ENCODE results near the gene RPS6KB2.
"Not testable (repeated sequence)": the region's sequence is repeated elsewhere in the genome, so short reads cannot be mapped to it uniquely, and the experiment has no call there.

The RPS6KB2 gene

DNA sequence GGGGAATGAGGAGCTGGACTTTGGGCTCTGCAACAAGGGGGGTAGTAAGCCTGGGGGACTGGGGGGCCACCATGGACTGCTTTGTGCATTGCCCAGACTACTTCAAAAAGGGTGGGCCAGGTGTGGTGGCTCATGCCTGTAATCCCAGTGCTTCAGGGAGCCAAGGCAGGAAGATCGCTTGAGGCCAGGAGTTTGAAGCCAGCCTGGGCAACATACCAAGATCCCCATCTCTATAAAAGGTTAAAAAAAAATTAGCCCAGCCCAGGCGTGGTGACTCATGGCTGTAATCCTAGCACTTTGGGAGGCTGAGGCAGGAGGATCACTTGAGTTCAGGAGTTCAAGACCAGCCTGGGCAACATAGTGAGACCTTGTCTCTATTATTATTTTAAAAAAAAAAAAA lies 37.2 kb downstream of the RPS6KB2 start:
- not testable (repeated sequence) for H3K36me3 ChIP-seq (ENCODE audit: control insufficient read depth in 5 of 5, insufficient read depth in 5 of 5, low read length in 5 of 5); H3K27me3 ChIP-seq (ENCODE audit: control insufficient read depth in 5 of 5, insufficient read depth in 4 of 5, low read length in 5 of 5); H3K9me3 ChIP-seq (ENCODE audit: control insufficient read depth in 5 of 5, low read length in 5 of 5)
- H3K4me1 ChIP-seq (ENCODE audit: control insufficient read depth in 5 of 5, insufficient read depth in 5 of 5, low read length in 5 of 5) = peaks cover 5 to 47% (median 38%) of the 10 kb centered on the region in 5 donors
- peak overlapping the region in 1 of 5 donors; percentile 59 for H3K9ac ChIP-seq (ENCODE audit: low read length in 5 of 5)
- peak overlapping the region; percentile 83 for H3K27ac ChIP-seq (ENCODE audit: low read depth, low read length)
- H3K4me3 ChIP-seq (ENCODE audit: low read depth in 1 of 5, low read length in 5 of 5) = peak overlapping the region in 1 of 5 donors; percentile 71

- no peaks in the 10 kb centered on the region for H3K9me3 ChIP-seq (ENCODE audit: control insufficient read depth in 5 of 5, low read length in 5 of 5)
- no peak overlapping the region for H3K27ac ChIP-seq (ENCODE audit: low read depth, low read length)
- H3K27me3 ChIP-seq (ENCODE audit: control insufficient read depth in 5 of 5, insufficient read depth in 4 of 5, low read length in 5 of 5) = no peaks in the 10 kb centered on the region
- peaks cover 5 to 47% (median 38%) of the 10 kb centered on the region in 5 donors for H3K4me1 ChIP-seq (ENCODE audit: control insufficient read depth in 5 of 5, insufficient read depth in 5 of 5, low read length in 5 of 5)
- H3K4me3 ChIP-seq (ENCODE audit: low read depth in 1 of 5, low read length in 5 of 5) = no peak overlapping the region
- H3K9ac ChIP-seq (ENCODE audit: low read length in 5 of 5) = no peak overlapping the region
- no peaks in the 10 kb centered on the region for H3K36me3 ChIP-seq (ENCODE audit: control insufficient read depth in 5 of 5, insufficient read depth in 5 of 5, low read length in 5 of 5)
These were observed 38.1 kb downstream of the RPS6KB2 start for GRCh38 chr11:67466367-67466766.

DNA sequence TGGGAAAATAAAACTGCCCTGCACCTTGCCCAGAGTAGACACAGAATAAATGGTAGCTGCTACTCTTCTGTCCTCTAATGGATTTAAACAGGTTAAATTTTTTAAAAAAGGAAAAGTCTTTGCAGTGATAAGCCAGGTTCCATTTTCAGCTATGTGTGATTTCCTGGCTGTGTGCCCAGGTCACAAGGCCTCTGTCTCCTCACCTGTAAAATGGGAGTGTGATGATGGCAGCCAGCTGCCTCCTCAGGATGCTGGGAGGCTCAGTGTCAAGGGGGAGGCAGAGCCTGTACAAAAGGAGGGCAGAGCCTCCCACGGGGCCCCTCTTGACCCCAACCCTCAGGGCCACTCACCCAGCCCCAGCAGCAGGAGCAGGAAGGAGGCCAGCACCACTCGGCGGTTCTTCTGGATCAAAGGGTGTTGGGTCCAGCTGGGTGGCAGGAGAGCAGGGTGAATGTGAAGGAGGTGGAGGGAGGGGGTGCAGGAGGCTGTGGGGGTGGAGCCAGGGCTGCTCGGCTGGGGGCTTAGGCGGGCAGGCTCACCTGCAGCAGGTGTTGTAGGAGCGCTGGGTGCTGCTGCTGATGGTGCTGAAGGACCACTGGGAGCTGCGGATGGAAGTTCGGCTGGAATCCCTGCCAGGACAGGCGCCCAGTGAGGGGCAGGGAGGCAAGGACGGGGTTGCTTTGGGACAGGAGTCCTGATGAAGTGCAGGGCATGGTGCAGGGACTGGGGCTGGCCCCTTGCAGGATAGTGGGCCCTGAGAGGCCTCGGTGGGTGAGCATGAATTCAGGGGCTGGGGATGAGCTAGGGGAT lies 38.9 kb downstream of the RPS6KB2 start:
- H3K4me3 ChIP-seq (ENCODE audit: low read depth in 1 of 5, low read length in 5 of 5) = no peak overlapping the region
- no peaks in the 10 kb centered on the region for H3K27me3 ChIP-seq (ENCODE audit: control insufficient read depth in 5 of 5, insufficient read depth in 4 of 5, low read length in 5 of 5)
- peaks cover 5 to 47% (median 38%) of the 10 kb centered on the region in 5 donors for H3K4me1 ChIP-seq (ENCODE audit: control insufficient read depth in 5 of 5, insufficient read depth in 5 of 5, low read length in 5 of 5)
- no peaks in the 10 kb centered on the region for H3K36me3 ChIP-seq (ENCODE audit: control insufficient read depth in 5 of 5, insufficient read depth in 5 of 5, low read length in 5 of 5)
- no peak overlapping the region for H3K27ac ChIP-seq (ENCODE audit: low read depth, low read length)
- peak overlapping the region in 1 of 5 donors; percentile 84 for H3K9ac ChIP-seq (ENCODE audit: low read length in 5 of 5)
- no peaks in the 10 kb centered on the region for H3K9me3 ChIP-seq (ENCODE audit: control insufficient read depth in 5 of 5, low read length in 5 of 5)

DNA sequence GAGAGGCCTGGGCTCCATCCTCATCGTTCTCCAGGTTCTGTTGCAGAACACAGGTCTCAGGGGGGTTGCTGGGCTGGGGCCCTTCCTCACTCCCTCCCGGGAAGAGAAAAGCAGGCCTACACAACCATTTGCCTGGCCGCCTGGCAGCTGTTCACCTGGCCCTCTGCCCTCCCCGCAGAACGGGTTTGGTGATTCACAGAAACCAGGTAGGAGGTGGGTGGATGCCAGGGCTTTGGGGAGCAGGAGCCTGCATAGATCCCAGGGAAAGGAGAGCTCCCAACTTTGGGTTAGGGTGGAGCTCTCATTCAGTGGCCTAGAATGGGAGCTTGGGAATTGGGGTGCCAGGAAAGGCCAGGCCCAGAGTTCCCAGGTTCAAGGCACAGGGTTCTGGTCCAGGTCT lies 39.8 kb downstream of the RPS6KB2 start:
- Histone ChIP-seq H3K4me3 (ENCODE audit: low read depth in 1 of 5, low read length in 5 of 5) (peak overlapping the region; percentile 72 to 87 (median 78)), H3K36me3 (ENCODE audit: control insufficient read depth in 5 of 5, insufficient read depth in 5 of 5, low read length in 5 of 5) (no peaks in the 10 kb centered on the region), H3K9ac (ENCODE audit: low read length in 5 of 5) (peak overlapping the region in 4 of 5 donors; percentile 78 to 87 (median 86)), H3K9me3 (ENCODE audit: control insufficient read depth in 5 of 5, low read length in 5 of 5) (no peaks in the 10 kb centered on the region), H3K4me1 (ENCODE audit: control insufficient read depth in 5 of 5, insufficient read depth in 5 of 5, low read length in 5 of 5) (peaks cover 5 to 47% (median 38%) of the 10 kb centered on the region in 5 donors), H3K27ac (ENCODE audit: low read depth, low read length) (peak overlapping the region; percentile 79), H3K27me3 (ENCODE audit: control insufficient read depth in 5 of 5, insufficient read depth in 4 of 5, low read length in 5 of 5) (no peaks in the 10 kb centered on the region)

DNA sequence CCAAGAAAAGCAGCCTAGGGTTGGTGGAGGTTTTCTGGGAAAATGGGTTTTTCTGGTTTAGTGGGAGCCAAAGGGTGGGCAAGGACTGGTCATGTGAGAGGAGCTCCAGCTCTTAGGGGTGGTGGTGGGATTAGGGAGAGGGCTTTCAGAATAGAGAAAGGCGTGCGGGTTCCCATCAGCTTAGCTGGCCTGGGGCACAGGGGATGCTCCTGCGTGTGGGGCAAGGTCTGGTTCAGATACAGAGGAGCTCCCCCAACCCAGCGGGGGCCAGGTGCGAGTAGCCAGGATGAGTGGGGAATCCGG lies 40.1 kb downstream of the RPS6KB2 start:
- no peaks in the 10 kb centered on the region for H3K27me3 ChIP-seq (ENCODE audit: control insufficient read depth in 5 of 5, insufficient read depth in 4 of 5, low read length in 5 of 5)
- no peaks in the 10 kb centered on the region for H3K36me3 ChIP-seq (ENCODE audit: control insufficient read depth in 5 of 5, insufficient read depth in 5 of 5, low read length in 5 of 5)
- H3K4me1 ChIP-seq (ENCODE audit: control insufficient read depth in 5 of 5, insufficient read depth in 5 of 5, low read length in 5 of 5) = peaks cover 5 to 47% (median 38%) of the 10 kb centered on the region in 5 donors
- peak overlapping the region in 4 of 5 donors; percentile 78 to 87 (median 86) for H3K9ac ChIP-seq (ENCODE audit: low read length in 5 of 5)
- peak overlapping the region; percentile 79 for H3K27ac ChIP-seq (ENCODE audit: low read depth, low read length)
- H3K9me3 ChIP-seq (ENCODE audit: control insufficient read depth in 5 of 5, low read length in 5 of 5) = no peaks in the 10 kb centered on the region
- H3K4me3 ChIP-seq (ENCODE audit: low read depth in 1 of 5, low read length in 5 of 5) = peak overlapping the region; percentile 72 to 87 (median 78)

DNA sequence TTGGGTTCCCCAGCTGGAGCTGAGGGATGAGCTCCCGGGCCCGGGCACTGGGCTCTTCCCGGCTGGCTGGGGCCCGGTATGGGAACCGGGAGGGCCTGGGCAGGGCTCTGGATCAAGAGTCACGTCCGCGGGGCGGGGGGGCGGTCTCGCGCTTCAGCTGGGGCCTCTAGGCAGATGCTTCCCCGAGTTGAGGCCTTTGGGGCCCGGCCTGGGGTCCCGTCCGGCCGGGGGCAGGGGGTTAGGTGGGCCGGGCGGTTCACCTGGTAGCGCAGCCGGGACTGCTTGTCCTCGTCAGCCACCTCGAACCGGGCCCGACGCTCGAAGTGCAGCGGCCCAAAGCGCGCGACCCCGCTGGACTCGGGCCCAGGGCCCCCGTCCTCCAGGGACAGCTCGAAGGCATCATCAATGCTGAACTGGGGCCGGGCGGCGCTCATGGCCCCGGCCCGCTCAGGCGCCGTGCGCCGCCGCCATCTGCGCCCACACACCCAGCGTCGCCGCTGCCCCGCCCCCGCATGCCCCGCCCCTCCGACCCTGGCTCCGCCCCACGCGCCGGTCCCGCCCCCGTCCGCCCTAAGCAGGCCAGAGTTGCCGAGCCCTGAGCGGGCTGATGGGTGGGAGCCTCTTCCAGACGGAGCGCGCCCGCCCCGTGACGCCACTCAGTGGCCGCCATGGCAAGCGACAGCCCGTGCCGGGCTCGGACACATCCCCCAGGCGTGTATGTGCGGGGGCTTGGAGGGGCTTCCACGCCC lies 40.6 kb downstream of the RPS6KB2 start, which contains the start of gene TMEM134:
TMEM134 (minus strand) TSS at position 493 of the 749 bp plus-strand sequence; CDS start at position 434, 59 bp downstream.
- H3K9me3 ChIP-seq (ENCODE audit: control insufficient read depth in 5 of 5, low read length in 5 of 5) = no peaks in the 10 kb centered on the region
- H3K4me3 ChIP-seq (ENCODE audit: low read depth in 1 of 5, low read length in 5 of 5) = peak within 1 kb of the TSS; percentile 78 to 88 (median 86)
- H3K9ac ChIP-seq (ENCODE audit: low read length in 5 of 5) = peak within 1 kb of the TSS in 4 of 5 donors; percentile 84 to 92 (median 86)
- H3K27ac ChIP-seq (ENCODE audit: low read depth, low read length) = peak within 1 kb of the TSS; percentile 79
- H3K27me3 ChIP-seq (ENCODE audit: control insufficient read depth in 5 of 5, insufficient read depth in 4 of 5, low read length in 5 of 5) = no peaks in the 10 kb centered on the region
- peaks cover 5 to 42% (median 35%) of the 10 kb centered on the region in 5 donors for H3K4me1 ChIP-seq (ENCODE audit: control insufficient read depth in 5 of 5, insufficient read depth in 5 of 5, low read length in 5 of 5)
- H3K36me3 ChIP-seq (ENCODE audit: control insufficient read depth in 5 of 5, insufficient read depth in 5 of 5, low read length in 5 of 5) = no peaks in the 10 kb centered on the region

GRCh38 chr11:67469508-67469811 lies 41.2 kb downstream of the RPS6KB2 start:
- Histone ChIP-seq H3K36me3 (ENCODE audit: control insufficient read depth in 5 of 5, insufficient read depth in 5 of 5, low read length in 5 of 5) (no peaks in the 10 kb centered on the region), H3K4me3 (ENCODE audit: low read depth in 1 of 5, low read length in 5 of 5) (peak overlapping the region; percentile 78 to 88 (median 86)), H3K9ac (ENCODE audit: low read length in 5 of 5) (peak overlapping the region in 4 of 5 donors; percentile 57 to 92 (median 86)), H3K27me3 (ENCODE audit: control insufficient read depth in 5 of 5, insufficient read depth in 4 of 5, low read length in 5 of 5) (no peaks in the 10 kb centered on the region), H3K27ac (ENCODE audit: low read depth, low read length) (peak overlapping the region; percentile 79), H3K4me1 (ENCODE audit: control insufficient read depth in 5 of 5, insufficient read depth in 5 of 5, low read length in 5 of 5) (peaks cover 5 to 37% (median 30%) of the 10 kb centered on the region in 5 donors), H3K9me3 (ENCODE audit: control insufficient read depth in 5 of 5, low read length in 5 of 5) (no peaks in the 10 kb centered on the region)

DNA sequence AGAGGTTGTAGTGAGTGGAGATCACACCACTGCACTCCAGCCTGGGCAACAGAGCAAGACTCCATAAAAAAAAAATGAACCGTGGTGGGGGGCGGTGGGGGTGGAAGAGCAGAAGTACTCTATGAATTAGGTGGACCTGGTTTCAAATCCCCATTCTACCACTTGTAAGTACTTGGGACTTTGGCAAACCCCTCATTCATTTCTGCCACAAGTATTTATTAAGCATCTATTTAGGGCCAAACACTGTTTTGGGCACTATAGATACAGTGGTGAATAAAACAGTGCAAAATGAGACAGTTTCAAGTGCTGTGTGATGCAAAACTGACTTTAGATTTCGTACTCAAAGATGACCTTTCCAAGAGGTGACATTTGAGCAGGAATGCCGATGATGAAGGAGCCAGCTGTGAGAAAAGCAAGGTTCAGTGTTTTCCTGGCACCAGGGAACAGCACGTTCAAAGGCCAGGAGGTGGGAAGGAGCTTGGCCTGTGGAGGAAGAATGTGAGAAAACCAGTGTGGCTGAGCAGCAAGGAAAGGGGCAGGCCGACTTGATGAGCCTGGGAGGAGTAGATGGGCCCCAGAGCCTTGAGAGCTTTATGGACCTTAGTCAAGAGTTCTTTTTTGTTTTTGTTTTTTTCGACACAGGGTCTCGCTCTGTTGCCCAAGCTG lies 42.2 kb downstream of the RPS6KB2 start:
- no peak overlapping the region for H3K9ac ChIP-seq (ENCODE audit: low read length in 5 of 5)
- no peaks in the 10 kb centered on the region for H3K27me3 ChIP-seq (ENCODE audit: control insufficient read depth in 5 of 5, insufficient read depth in 4 of 5, low read length in 5 of 5)
- H3K27ac ChIP-seq (ENCODE audit: low read depth, low read length) = no peak overlapping the region
- H3K4me1 ChIP-seq (ENCODE audit: control insufficient read depth in 5 of 5, insufficient read depth in 5 of 5, low read length in 5 of 5) = peaks cover 5 to 28% (median 22%) of the 10 kb centered on the region in 5 donors
- no peaks in the 10 kb centered on the region for H3K36me3 ChIP-seq (ENCODE audit: control insufficient read depth in 5 of 5, insufficient read depth in 5 of 5, low read length in 5 of 5)
- no peak overlapping the region for H3K4me3 ChIP-seq (ENCODE audit: low read depth in 1 of 5, low read length in 5 of 5)
- H3K9me3 ChIP-seq (ENCODE audit: control insufficient read depth in 5 of 5, low read length in 5 of 5) = no peaks in the 10 kb centered on the region

DNA sequence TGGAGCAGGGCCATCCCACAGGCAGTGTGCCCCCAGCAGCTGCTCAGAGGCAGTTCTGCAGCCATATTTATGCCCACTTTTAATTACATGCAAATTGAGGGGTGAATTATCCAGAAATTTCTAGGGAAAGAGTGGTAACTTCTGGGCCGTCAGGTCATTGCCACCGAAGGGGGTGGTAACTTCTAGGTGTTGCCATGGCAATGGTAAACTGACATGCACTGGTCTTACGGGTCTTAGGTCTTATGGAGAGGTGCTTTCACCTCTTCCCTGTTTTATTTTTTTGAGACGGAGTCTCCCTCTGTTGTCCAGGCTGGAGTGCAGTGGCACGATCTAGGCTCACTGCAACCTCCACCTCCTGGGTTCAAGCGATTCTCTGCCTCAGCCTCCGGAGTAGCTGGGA lies 44.6 kb downstream of the RPS6KB2 start:
- Histone ChIP-seq H3K36me3 (ENCODE audit: control insufficient read depth in 5 of 5, insufficient read depth in 5 of 5, low read length in 5 of 5) (no peaks in the 10 kb centered on the region), H3K27ac (ENCODE audit: low read depth, low read length) (no peak overlapping the region), H3K4me3 (ENCODE audit: low read depth in 1 of 5, low read length in 5 of 5) (no peak overlapping the region), H3K4me1 (ENCODE audit: control insufficient read depth in 5 of 5, insufficient read depth in 5 of 5, low read length in 5 of 5) (peaks cover 5 to 18% (median 16%) of the 10 kb centered on the region in 5 donors), H3K9ac (ENCODE audit: low read length in 5 of 5) (no peak overlapping the region), H3K9me3 (ENCODE audit: control insufficient read depth in 5 of 5, low read length in 5 of 5) (no peaks in the 10 kb centered on the region), H3K27me3 (ENCODE audit: control insufficient read depth in 5 of 5, insufficient read depth in 4 of 5, low read length in 5 of 5) (no peaks in the 10 kb centered on the region)

DNA sequence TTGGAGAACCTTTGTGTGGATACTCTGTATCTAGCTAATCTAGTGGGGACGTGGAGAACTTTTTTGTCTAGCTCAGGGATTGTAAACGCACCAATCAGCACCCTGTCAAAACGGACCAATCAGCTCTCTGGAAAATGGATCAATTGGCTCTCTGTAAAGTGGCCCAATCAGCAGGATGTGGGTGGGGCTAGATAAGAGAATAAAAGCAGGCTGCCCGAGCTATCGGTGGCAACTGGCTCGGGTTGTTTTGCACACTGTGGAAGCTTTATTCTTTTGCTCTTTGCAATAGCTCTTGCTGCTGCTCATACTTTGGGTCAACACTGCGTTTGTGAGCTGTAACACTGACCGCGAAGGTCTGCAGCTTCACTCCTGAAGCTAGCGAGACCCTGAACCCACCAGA lies 48.4 kb downstream of the RPS6KB2 start:
- H3K27ac ChIP-seq (ENCODE audit: low read depth, low read length); H3K36me3 ChIP-seq (ENCODE audit: control insufficient read depth in 5 of 5, insufficient read depth in 5 of 5, low read length in 5 of 5); H3K4me3 ChIP-seq (ENCODE audit: low read depth in 1 of 5, low read length in 5 of 5); H3K9me3 ChIP-seq (ENCODE audit: control insufficient read depth in 5 of 5, low read length in 5 of 5); H3K4me1 ChIP-seq (ENCODE audit: control insufficient read depth in 5 of 5, insufficient read depth in 5 of 5, low read length in 5 of 5); H3K9ac ChIP-seq (ENCODE audit: low read length in 5 of 5); H3K27me3 ChIP-seq (ENCODE audit: control insufficient read depth in 5 of 5, insufficient read depth in 4 of 5, low read length in 5 of 5): not testable (repeated sequence)

All from subcutaneous abdominal adipose tissue (tissue), 5 donors.